Fibroblast of peridontal ligament (primary cell): Measurements from ENCODE around the gene GPR180.
A peak's percentile ranks its signal among the peaks of the same experiment; 100 is the strongest.
"Not testable (repeated sequence)": the region's sequence is repeated elsewhere in the genome, so short reads cannot be mapped to it uniquely, and the experiment has no call there.

ENCODE experiments used
- DNase-seq: peaks from one replicate; pipeline ENCODE4 v3.0.0-alpha.2; 2010; ENCODE audit errors: extremely low read depth

The GPR180 gene

GRCh38 chr13:94596575-94596971, 5.1 kb upstream of the GPR180 start:
- no peak for DNase-seq

GRCh38 chr13:94598281-94598680, 3.4 kb upstream of the GPR180 start:
- DNase-seq = no peak

- no peak for DNase-seq
Observed at GRCh38 chr13:94599877-94600276, 1.8 kb upstream of the GPR180 start.

- no peak for DNase-seq
Observed at GRCh38 chr13:94602467-94602866, 810 bp downstream of the GPR180 start.

- DNase-seq = no peak
Observed at GRCh38 chr13:94607056-94607455, 5.4 kb downstream of the GPR180 start.

- no peak for DNase-seq
Observed at GRCh38 chr13:94607939-94608338, 6.3 kb downstream of the GPR180 start.

GRCh38 chr13:94608586-94608985, 6.9 kb downstream of the GPR180 start:
- DNase-seq = no peak

- no peak for DNase-seq
Observed at GRCh38 chr13:94609196-94609595, 7.5 kb downstream of the GPR180 start.

- no peak for DNase-seq
Observed at GRCh38 chr13:94610475-94610874, 8.8 kb downstream of the GPR180 start.

- no peak for DNase-seq
Observed at GRCh38 chr13:94612050-94612449, 10.4 kb downstream of the GPR180 start.

- DNase-seq = no peak
Observed at GRCh38 chr13:94613051-94613450, 11.4 kb downstream of the GPR180 start.

- peak; percentile 54 for DNase-seq
Observed at GRCh38 chr13:94617389-94618000, 15.8 kb downstream of the GPR180 start.

- no peak for DNase-seq
Observed at GRCh38 chr13:94620286-94620896, 18.7 kb downstream of the GPR180 start.

GRCh38 chr13:94622344-94622743, 20.7 kb downstream of the GPR180 start:
- DNase-seq = no peak

GRCh38 chr13:94623316-94623715, 21.7 kb downstream of the GPR180 start:
- no peak for DNase-seq

- DNase-seq = no peak
Observed at GRCh38 chr13:94630858-94631257, 29.2 kb downstream of the GPR180 start.

GRCh38 chr13:94632226-94632980, 30.7 kb downstream of the GPR180 start:
- no peak for DNase-seq

GRCh38 chr13:94636096-94636495, 34.4 kb downstream of the GPR180 start:
- DNase-seq = not testable (repeated sequence)

GRCh38 chr13:94636942-94637578, 35.4 kb downstream of the GPR180 start:
- no peak for DNase-seq

GRCh38 chr13:94637677-94638076, 36.0 kb downstream of the GPR180 start:
- DNase-seq = not testable (repeated sequence)

GRCh38 chr13:94640721-94641120, 39.1 kb downstream of the GPR180 start:
- no peak for DNase-seq

- peak; percentile 75 for DNase-seq
Observed at GRCh38 chr13:94641409-94641941, 39.8 kb downstream of the GPR180 start.
